GM10266 (cell line): ENCODE measurements around the gene PSAP.
A peak's percentile ranks its signal among the peaks of the same experiment; 100 is the strongest.

Experiments
- DNase-seq: peaks from one replicate; pipeline ENCODE4 v3.0.0; 2012; ENCODE audit errors: extremely low spot score
- CTCF ChIP-seq: IDR thresholded peaks from 2 replicates; pipeline ENCODE4 v1.5.1; 2012; ENCODE audit warnings: mild to moderate bottlenecking, low read depth; ENCODE audit not compliant: control insufficient read depth, insufficient read depth; ENCODE audit errors: missing control alignments

PSAP gene

GRCh38 chr10:71773221-71773971 lies 77.7 kb downstream of the PSAP start, which contains the start of gene VSIR:
Gene VSIR, minus strand, starts transcription at chr10:71773520. Its CDS starts 81 bp downstream, at chr10:71773439.
- TF ChIP-seq CTCF = peak; percentile 89
- DNase-seq = peak; percentile 92

DNA sequence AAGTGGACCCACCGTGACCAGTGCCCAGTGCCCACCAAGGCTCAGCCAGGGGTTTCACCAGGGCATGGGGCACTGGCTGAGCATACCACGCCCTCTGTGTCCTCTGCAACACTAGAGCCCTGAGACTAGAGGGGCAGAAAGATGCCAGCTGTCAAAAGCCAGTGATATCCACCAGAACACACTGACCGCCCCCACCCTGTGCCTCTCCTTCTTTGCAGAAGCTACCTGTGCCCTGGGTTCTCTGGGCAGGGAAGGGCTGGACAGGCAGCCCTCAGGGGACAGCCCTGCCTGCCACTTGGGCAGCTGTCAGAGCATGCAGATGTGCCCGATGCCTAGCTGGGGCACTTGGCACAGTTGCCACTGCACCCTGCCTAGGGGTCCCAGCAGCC lies 78.2 kb downstream of the PSAP start:
- no peak for TF ChIP-seq CTCF
- no peak for DNase-seq

DNA sequence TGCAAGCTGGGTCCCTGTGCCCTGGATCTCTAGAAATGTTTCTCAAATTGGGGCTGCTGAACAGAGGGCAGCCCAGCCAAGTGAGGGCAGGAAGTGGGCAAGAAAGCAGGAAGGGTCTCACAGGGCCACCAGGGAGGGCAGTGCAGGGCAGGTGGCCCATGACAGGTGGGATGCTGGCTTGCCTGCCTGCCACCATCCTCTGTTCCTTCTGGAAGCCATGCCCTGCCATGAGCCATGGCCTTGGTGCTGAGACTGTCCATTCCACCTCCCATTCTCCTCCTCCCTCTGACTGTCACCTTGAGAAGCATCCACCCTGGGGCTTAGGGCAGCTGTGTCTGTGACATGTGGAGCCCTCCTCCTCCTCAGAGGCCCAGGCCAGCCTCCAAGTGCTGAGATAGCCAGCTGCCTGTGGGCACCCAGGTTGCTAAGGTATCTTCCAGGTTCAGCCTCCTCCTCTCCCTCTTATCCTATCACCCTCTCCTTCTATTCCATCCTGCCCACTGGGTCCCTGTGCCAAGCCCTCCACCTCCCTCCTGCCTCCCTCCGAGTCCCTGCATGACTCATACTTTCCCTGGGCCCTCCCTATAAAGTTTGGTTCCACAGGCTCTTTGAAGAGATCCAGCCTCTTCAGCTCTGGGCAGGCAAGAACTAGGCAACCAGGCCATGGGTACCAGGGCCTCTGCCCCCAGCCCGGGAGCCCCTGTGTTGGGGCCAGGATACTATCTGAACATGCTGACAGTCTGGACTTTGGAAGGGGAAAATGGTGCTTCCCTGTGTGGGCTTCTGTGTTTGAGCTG lies 79.0 kb downstream of the PSAP start:
- no peak for DNase-seq
- no peak for TF ChIP-seq CTCF

DNA sequence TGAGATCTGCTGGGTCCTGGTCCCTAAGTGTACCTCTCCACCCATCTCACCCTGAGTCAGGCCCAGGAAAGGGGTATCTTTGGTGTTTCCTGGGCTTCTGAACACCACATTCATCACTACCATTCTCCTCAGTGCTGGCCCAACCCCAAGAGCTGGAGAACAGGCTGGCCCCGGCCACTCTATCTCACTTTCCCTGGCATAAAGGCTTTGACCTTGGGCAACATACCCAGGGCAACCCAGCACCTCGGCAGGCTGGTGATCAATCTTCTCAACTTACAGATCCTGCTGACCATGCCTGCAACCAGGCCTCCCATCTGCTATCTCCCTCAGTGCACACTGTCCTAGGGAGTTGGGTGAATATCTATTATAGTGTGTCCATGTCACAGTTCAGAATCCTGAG lies 79.8 kb downstream of the PSAP start:
- no peak for TF ChIP-seq CTCF
- DNase-seq = no peak

GRCh38 chr10:71770789-71771188 lies 80.3 kb downstream of the PSAP start:
- no peak for TF ChIP-seq CTCF
- no peak for DNase-seq

- no peak for DNase-seq
- no peak for TF ChIP-seq CTCF
Measured at GRCh38 chr10:71770255-71770654, 80.8 kb downstream of the PSAP start.
